Measurements from ENCODE around the gene MYH7.

DNA sequence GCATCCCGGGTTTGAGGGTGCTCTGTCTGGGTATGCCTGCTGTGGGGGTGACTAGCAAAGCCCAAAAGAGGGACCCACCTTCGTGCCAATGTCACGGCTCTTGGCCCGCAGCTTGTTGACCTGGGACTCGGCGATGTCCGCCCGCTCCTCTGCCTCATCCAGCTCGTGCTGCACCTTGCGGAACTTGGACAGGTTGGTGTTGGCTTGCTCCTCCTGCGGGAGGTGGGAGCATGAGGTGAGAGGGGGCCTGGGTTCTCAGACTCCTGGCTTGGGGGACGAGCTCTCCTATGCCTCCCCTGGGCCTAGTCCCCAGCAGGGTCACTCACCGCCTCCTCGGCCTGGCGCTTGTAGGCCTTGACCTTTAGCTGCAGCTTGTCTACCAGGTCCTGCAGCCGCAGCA, 21.8 kb downstream of the MYH7 start:
- TF ChIP-seq POLR2AphosphoS5 (IDR thresholded peaks at IDR 0.05; ENCODE audit: low read depth, low read length) (no peak), POLR2A (IDR thresholded peaks at IDR 0.05; ENCODE audit: low read depth, low read length) (no peak), TAF1 (IDR thresholded peaks at IDR 0.05; ENCODE audit: low read depth, low read length) (no peak), POU2F2 (IDR thresholded peaks at IDR 0.05; ENCODE audit: low read depth, low read length) (no peak)
